Endothelial cell (in vitro differentiated cells): ENCODE results near the gene COL8A2. TPM values are rescaled to one million over a fixed set of nuclear protein-coding genes. Genes with fewer than 3 reads are reported as not detected.

Source experiments
- DNase-seq: peaks from one replicate; pipeline ENCODE4 v3.0.0; 2021; ENCODE audit warnings: low spot score
- H3K27ac Mint-ChIP-seq: one replicate; pipeline ENCODE4 v1.8.0; 2021; ENCODE audit warnings: mixed read lengths, inconsistent platforms; ENCODE audit not compliant: unreplicated experiment
- H3K27me3 Mint-ChIP-seq: one replicate; pipeline ENCODE4 v1.8.0; 2021; ENCODE audit warnings: mild to moderate bottlenecking, moderate library complexity, mixed read lengths, inconsistent platforms; ENCODE audit not compliant: unreplicated experiment
- H3K36me3 Mint-ChIP-seq: one replicate; pipeline ENCODE4 v1.8.0; 2021; ENCODE audit warnings: mild to moderate bottlenecking, low read depth, mixed read lengths, inconsistent platforms; ENCODE audit not compliant: unreplicated experiment
- H3K4me1 Mint-ChIP-seq: one replicate; pipeline ENCODE4 v1.8.0; 2021; ENCODE audit warnings: mild to moderate bottlenecking, mixed read lengths, inconsistent platforms; ENCODE audit not compliant: unreplicated experiment
- H3K4me3 Mint-ChIP-seq: one replicate; pipeline ENCODE4 v1.8.0; 2021; ENCODE audit warnings: mild to moderate bottlenecking, mixed read lengths, inconsistent platforms; ENCODE audit not compliant: unreplicated experiment
- H3K9me3 Mint-ChIP-seq: one replicate; pipeline ENCODE4 v1.8.0; 2021; ENCODE audit warnings: mixed read lengths, inconsistent platforms; ENCODE audit not compliant: unreplicated experiment
- total RNA-seq: library from RNA; stranded (reverse); fragmentation: NEBNext Ultra II Directional; extraction: Animal tissue kit (Norgen Biotek cat#: 25700); gene quantifications from one replicate; pipeline ENCODE4 v1.2.1, GENCODE V29; 2021; ENCODE audit not compliant: unreplicated experiment
- TF ChIP-seq, protein P1 (sequence below): fragments of 200-600 bp; sonication (generic); IDR thresholded peaks from one replicate; pipeline ENCODE4 v1.5.0; 2021; ENCODE audit warnings: antibody characterized with exemption; ENCODE audit not compliant: unreplicated experiment

Gene COL8A2
- total RNA-seq, 1 donor from 2014 or later: 0.13 TPM

- peaks cover 38% of the 10 kb centered on the region for H3K4me1 Mint-ChIP-seq
- DNase-seq: no peak
- peaks cover 5% of the 10 kb centered on the region for H3K27me3 Mint-ChIP-seq
- TF ChIP-seq, protein P1, sequence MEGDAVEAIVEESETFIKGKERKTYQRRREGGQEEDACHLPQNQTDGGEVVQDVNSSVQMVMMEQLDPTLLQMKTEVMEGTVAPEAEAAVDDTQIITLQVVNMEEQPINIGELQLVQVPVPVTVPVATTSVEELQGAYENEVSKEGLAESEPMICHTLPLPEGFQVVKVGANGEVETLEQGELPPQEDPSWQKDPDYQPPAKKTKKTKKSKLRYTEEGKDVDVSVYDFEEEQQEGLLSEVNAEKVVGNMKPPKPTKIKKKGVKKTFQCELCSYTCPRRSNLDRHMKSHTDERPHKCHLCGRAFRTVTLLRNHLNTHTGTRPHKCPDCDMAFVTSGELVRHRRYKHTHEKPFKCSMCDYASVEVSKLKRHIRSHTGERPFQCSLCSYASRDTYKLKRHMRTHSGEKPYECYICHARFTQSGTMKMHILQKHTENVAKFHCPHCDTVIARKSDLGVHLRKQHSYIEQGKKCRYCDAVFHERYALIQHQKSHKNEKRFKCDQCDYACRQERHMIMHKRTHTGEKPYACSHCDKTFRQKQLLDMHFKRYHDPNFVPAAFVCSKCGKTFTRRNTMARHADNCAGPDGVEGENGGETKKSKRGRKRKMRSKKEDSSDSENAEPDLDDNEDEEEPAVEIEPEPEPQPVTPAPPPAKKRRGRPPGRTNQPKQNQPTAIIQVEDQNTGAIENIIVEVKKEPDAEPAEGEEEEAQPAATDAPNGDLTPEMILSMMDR: no peak
- no peak overlapping the region for H3K4me3 Mint-ChIP-seq
- H3K9me3 Mint-ChIP-seq: no peaks in the 10 kb centered on the region
- H3K27ac Mint-ChIP-seq: no peak overlapping the region
- peaks cover 37% of the 10 kb centered on the region for H3K36me3 Mint-ChIP-seq
Measured at GRCh38 chr1:36165145-36165544, 40.1 kb upstream of the COL8A2 start.

DNA sequence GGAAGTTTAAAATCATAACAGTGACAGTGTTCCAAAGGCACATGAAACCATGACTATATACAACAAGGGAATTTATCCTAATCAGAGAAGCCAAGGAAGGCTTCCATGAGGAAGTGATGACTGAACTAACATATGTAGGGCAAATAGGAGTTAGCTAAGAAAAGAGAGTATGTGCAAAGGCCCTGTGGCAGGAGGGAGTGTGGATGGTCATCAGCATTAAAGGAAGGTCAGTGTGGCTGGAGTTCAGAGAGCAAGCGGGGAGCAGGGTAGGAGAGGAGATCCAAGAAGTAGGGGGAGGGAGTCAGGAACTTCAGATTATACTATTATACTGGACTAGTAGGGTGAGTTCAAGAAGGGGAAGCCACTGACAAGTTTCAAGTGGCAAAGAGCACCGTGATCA lies 39.3 kb upstream of the COL8A2 start:
- DNase-seq: no peak
- peaks cover 46% of the 10 kb centered on the region for H3K4me1 Mint-ChIP-seq
- no peaks in the 10 kb centered on the region for H3K9me3 Mint-ChIP-seq
- no peak overlapping the region for H3K27ac Mint-ChIP-seq
- no peak overlapping the region for H3K4me3 Mint-ChIP-seq
- peaks cover 37% of the 10 kb centered on the region for H3K36me3 Mint-ChIP-seq
- TF ChIP-seq, protein P1: no peak
- H3K27me3 Mint-ChIP-seq: peaks cover 6% of the 10 kb centered on the region

DNA sequence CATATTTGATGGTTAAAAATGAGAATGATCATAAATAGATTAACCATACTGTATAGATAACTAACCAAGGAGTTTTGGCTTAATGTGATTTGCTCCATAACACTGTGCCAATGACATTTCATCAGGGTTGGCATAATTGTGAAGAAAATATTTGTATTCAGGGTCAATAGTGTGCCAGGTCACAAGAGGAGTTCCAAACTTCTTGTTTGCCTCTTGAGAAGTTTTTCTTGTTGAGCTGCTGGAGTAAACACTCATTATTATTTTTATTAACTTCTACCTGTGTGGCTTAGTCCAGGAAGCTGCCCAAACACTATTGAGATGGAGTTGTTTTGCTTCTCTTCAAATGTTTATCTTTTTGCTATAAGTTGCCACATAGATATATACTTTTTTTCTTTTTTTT lies 38.4 kb upstream of the COL8A2 start:
- Mint-ChIP-seq H3K9me3 (no peaks in the 10 kb centered on the region), H3K4me1 (peaks cover 51% of the 10 kb centered on the region), H3K27me3 (peaks cover 8% of the 10 kb centered on the region), H3K36me3 (peaks cover 41% of the 10 kb centered on the region), H3K4me3 (no peak overlapping the region), H3K27ac (no peak overlapping the region)
- DNase-seq: no peak
- TF ChIP-seq, protein P1: no peak

DNA sequence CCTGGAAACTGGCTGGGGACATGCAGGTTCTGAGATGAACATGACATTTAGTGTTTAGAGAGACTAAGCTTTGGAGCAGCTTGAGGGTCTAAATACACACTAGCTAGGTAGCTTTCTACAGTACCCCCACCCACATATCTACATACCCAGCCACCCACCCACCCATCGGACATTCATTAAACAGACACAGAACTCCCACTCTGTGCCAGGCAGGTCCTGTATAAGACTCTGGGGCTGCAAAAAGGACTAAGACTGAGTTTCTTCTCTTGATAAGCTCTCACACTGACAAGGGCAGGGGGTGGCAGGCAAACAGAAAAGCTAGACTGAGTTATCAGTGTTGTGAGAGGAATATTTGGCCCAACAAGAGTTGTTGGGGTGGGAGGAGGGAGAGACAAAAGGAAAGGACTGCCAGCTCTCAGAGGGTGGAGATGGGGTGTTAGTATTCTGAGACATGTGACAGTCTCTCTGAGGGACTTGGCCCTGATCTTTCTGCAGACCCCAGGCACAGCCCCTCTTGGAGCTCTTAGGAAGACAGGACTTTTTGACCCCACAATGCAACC lies 37.7 kb upstream of the COL8A2 start:
- no peak for DNase-seq
- Mint-ChIP-seq H3K4me1 (peaks cover 55% of the 10 kb centered on the region), H3K36me3 (peaks cover 47% of the 10 kb centered on the region), H3K27ac (peak overlapping the region; percentile 99), H3K27me3 (peaks cover 12% of the 10 kb centered on the region), H3K4me3 (peak overlapping the region; percentile 73), H3K9me3 (no peaks in the 10 kb centered on the region)
- TF ChIP-seq, protein P1: no peak

- Mint-ChIP-seq H3K4me3 (peak overlapping the region; percentile 89), H3K27ac (peak overlapping the region; percentile 99), H3K36me3 (peaks cover 43% of the 10 kb centered on the region), H3K9me3 (no peaks in the 10 kb centered on the region), H3K4me1 (peaks cover 60% of the 10 kb centered on the region), H3K27me3 (peaks cover 12% of the 10 kb centered on the region)
- no peak for DNase-seq
- TF ChIP-seq, protein P1: no peak
Measured at GRCh38 chr1:36161641-36162531, 36.9 kb upstream of the COL8A2 start.
